ENCODE data around the gene MED17.
"Not testable (repeated sequence)": the region's sequence is repeated elsewhere in the genome, so short reads cannot be mapped to it uniquely, and the experiment has no call there.

The MED17 gene

GRCh38 chr11:93757301-93757700 is 26.8 kb upstream of the MED17 start:
- DNase-seq (ENCODE audit: insufficient read length, low spot score) = no peak
- FAIRE-seq = no peak

GRCh38 chr11:93757924-93758865 is 25.9 kb upstream of the MED17 start:
- DNase-seq (ENCODE audit: insufficient read length, low spot score) = no peak
- no peak for FAIRE-seq

GRCh38 chr11:93759123-93759522 is 25.0 kb upstream of the MED17 start:
- not testable (repeated sequence) for DNase-seq (ENCODE audit: insufficient read length, low spot score); FAIRE-seq

DNA sequence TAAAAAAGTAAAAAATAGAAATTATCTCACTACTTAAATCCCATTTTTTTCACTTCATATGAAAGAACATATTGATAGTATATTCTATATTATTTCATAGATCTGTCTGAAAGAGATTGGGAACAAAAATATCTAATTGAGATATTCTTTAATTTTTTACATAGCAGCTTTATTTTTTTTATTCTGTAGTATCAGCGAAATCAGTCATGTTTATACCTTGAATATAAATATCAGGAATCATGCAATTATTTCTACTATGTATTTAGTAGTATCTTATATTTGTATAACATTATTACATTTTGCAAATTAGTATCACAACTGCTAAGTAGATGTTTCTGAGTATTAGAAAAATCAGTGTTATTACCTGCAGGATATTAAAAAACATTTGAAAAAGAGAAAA is 22.2 kb upstream of the MED17 start:
- no peak for DNase-seq (ENCODE audit: insufficient read length, low spot score)
- FAIRE-seq = no peak

GRCh38 chr11:93765551-93765950 is 18.5 kb upstream of the MED17 start:
- FAIRE-seq (no peak), DNase-seq (ENCODE audit: insufficient read length, low spot score) (no peak)

DNA sequence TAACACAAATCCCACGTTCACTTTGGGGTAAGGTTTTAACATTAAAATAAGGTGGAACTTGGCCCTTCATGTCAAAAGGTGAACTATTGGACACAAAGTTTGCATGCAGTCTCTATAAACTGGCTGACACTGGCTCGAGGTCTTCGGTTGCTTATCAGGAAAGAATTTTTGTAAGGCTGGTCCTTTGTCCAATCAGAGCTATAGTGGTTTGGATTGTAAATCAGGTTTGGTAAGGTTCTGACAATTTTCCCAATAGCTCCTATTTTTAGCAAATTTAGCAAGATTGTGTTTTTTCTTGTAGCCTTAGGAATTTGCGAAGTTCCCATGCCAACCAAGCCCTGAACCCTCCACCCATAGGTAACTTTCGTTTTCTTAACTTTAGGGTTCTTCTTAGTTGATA is 17.6 kb upstream of the MED17 start:
- FAIRE-seq (no peak), DNase-seq (ENCODE audit: insufficient read length, low spot score) (no peak)

GRCh38 chr11:93767018-93767417 is 17.1 kb upstream of the MED17 start:
- no peak for FAIRE-seq
- no peak for DNase-seq (ENCODE audit: insufficient read length, low spot score)

DNA sequence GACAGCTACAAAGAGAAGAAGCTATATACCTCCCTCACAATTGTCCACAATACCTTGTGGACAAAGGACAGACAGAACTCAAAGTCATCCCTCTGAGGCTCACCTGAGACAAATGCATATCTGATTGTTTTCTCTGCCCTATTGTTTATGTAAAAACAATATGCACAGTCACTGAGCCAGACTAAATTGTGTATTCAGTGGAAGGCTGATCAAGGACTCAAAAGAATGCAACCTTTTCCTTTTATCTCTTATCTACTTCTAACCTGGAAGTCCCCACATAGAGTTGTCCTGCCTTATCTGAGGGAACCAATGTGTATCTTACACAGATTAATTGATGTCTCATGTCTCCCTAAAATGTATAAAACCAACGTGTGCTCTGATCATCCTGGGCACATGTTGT is 13.9 kb upstream of the MED17 start:
- DNase-seq (ENCODE audit: insufficient read length, low spot score) = no peak
- no peak for FAIRE-seq

DNA sequence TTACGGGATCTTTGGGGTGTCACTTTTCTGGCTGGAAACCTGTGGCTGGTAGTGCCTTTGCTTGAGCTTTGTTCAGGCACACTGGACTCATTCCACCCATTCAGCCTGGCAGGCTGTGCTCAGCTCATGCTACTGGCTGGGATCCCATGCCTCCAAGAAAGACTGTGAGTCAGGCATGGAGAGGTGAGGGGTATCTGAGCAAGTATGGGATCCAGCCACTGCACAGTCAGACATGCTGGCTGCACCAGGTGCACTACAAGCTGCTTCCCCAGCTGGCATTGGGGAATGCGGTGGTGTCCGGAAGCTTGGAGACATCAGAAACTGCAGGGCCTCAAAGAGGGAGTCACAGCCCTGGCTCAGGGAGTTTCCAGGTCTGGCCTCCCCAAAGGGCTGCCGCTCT is 12.0 kb upstream of the MED17 start:
- FAIRE-seq = no peak

GRCh38 chr11:93773045-93773477 is 11.0 kb upstream of the MED17 start:
- DNase-seq (ENCODE audit: insufficient read length, low spot score) = no peak

More for the DNA sequence above, 12.0 kb upstream of the MED17 start:
- no peak for DNase-seq (ENCODE audit: insufficient read length, low spot score)

GRCh38 chr11:93773601-93774200 is 10.4 kb upstream of the MED17 start:
- DNase-seq (ENCODE audit: insufficient read length, low spot score) = no peak
- FAIRE-seq = no peak

More at GRCh38 chr11:93773045-93773477, 11.0 kb upstream of the MED17 start:
- no peak for FAIRE-seq

DNA sequence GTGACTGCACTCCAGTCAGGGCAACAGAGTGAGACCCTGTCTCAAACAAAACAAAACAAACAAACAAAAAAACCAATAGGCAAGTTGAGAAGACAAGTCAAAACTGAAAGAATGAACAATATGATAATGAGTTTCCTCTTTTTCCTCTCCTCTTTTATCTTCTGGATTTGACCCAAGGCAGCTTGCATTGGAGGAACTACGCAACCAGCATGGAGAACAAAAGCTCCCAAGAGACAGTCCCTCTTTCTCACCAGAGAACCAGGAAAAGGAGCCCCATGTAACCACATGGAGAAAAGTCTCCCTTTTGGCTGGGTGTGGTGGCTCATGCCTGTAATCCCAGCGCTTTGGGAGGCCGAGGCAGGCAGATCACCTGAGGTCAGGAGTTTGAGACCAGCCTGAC is 9.5 kb upstream of the MED17 start:
- FAIRE-seq; DNase-seq (ENCODE audit: insufficient read length, low spot score): not testable (repeated sequence)

DNA sequence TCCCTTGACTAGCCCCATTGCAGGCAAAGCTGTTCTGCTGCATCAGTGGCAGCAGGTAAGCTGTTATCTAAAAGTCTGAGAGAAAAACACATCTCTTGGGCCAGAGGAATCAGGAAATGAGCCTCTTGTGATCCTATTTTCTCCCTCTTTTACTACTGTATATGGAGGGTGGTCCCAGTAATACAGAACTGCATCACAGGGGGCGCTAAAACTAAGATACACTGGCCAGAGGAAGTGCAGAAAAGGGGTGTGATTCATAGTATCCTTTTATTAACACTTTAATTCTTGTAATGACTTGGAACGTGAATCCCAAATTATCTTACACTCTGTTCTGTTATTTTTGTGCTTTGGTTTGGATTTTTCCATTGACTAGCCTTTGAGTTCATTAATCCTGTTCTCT is 8.8 kb upstream of the MED17 start:
- FAIRE-seq (no peak), DNase-seq (ENCODE audit: insufficient read length, low spot score) (no peak)

DNA sequence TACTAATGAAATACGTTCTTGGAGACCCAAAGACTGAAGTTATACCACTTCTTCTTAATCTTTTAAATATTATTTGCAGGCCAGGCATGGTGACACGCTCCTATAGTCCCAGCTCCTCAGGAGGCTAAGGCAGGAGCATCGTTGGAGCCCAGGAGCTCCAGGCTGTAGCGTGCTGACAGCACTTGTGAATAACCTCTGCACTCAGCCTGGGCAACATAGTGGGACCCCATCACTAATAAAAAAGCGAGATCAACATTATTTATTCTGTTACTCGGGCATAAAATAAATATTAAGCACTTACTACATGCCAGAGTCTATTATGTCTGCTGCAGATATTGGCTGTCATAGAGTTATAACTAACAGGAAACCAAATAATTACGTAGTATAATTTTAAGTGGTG is 720 bp upstream of the MED17 start:
- FAIRE-seq (no peak), DNase-seq (ENCODE audit: insufficient read length, low spot score) (no peak)

- DNase-seq (ENCODE audit: insufficient read length, low spot score) = no peak
- FAIRE-seq = no peak
Measured at GRCh38 chr11:93783765-93784144, 327 bp upstream of the MED17 start.

DNA sequence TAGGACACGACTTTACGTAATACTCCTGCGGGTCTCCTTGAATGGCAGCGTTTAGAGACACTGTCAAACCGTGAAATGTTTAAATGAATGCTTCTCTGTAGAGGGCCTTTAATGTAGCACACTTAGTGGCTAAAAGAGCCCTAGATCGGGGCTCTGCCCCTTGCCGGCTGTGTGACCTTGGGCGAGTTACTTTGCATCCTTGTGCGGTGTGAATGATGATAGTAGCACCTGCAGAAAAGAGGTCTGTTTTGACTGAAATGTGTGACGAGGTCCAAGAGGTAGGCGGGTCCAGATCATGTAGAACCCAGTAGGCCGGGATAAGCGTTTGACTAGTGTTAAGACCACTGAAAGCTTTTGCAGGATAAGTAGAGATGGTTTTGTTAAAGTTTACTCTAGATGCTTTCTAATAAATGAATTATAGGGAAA is 866 bp downstream of the MED17 start:
- peak; percentile 9 for DNase-seq (ENCODE audit: insufficient read length, low spot score)
- no peak for FAIRE-seq

DNA sequence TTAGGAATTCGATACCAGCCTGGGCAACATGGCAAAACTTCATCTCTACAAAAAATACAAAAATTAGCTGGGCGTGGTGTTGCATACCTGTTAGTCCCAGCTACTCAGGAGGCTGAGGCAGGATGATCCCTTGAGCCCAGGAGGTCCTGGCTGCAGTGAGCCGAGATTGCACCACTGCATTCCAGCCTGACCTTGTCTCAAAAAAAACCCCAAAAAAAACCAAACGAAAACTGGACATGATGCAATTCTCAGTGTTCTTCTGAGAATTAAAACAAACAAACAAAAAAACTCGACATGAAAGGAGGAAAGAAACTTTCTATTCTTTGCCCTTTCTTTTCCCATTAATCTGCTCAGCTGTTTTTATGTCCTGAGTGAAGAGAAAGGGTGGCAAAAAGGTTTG is 7.4 kb downstream of the MED17 start:
- no peak for FAIRE-seq
- no peak for DNase-seq (ENCODE audit: insufficient read length, low spot score)

DNA sequence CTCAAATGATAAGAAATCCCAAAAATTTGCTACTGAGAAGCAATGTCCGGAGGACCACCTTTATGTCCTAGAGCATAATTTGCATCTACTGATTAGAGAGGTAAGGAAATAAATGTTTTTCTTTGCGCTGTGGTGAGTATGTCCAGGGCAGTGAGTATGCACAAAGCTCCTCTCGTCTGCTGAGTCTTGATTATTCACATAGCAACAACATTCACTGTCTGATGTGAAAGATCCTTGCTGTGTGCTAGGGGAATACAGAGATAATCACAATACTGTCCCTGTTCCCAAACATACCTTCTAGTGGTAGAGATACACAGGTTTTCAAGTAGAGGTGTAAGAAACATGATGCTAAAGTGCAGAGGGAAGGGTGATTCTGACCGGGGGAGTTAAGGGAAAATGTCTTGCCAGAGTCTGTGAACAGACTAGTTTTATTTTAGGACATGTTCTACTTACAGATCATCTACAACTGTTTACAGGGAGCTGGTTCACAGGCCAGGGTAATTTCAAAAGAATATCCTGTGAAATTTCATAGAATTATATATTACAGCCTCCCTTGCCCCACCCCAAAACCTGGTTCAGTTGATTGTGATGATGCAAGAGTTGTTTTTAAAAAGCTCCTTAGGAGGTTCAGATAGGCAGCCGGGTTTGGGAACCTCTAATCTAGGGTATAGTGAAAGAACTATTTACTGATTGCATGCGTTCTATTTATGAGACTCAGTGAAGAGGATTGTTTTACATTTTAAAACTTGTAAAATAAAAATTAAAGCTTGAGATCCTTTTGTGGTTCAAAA is 12.6 kb downstream of the MED17 start:
- no peak for DNase-seq (ENCODE audit: insufficient read length, low spot score)
- no peak for FAIRE-seq

DNA sequence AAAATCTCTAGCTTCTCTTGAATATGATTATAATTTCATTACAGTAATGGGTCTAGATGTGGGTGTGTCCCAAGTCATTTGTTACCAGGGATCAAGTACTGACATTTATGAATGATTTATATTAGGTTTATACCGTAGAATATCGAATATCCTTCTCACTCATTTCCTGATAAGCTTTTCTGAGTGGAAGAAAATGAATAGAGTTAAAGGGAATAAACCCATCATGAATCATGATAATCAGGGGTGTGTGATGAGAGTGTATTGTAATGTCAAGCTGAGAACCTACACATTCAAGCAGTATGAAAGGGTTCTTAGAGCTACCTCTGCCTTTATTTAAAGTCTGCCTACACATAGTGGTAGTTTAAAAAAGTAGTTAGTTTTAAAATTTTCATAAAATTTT is 17.3 kb downstream of the MED17 start:
- DNase-seq (ENCODE audit: insufficient read length, low spot score) (no peak), FAIRE-seq (no peak)

- FAIRE-seq = no peak
- no peak for DNase-seq (ENCODE audit: insufficient read length, low spot score)
Measured at GRCh38 chr11:93804879-93805278, 20.8 kb downstream of the MED17 start.

DNA sequence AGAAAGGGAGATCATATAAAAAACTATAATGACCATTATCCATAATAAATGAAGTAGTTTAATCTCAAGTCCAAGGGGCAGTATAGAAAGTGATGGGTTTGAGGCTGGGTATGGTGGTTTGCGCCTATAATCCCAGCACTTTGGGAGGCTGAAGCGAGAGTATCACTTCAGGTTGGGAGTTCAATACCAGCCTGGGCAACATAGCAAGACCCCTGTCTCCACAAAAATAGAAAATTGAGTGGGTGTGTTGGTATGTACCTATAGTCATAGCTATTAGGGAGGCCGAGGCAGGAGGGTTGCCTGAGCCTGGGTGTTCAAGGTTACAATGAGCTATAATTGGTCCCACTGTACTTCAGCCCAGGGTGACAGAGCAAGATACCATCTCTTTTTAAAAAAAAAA is 23.9 kb downstream of the MED17 start:
- FAIRE-seq = no peak

More for the DNA sequence above, 23.9 kb downstream of the MED17 start:
- no peak for DNase-seq (ENCODE audit: insufficient read length, low spot score)
